GM12872 (cell line): ENCODE measurements around the gene IL33.

Experiments
- TF ChIP-seq, protein P1 (sequence below): IDR thresholded peaks from 3 replicates; pipeline ENCODE4 v1.5.1; 2011; ENCODE audit warnings: low read depth, mild to moderate bottlenecking, low read length, moderate library complexity; ENCODE audit not compliant: insufficient read depth

Gene IL33

DNA sequence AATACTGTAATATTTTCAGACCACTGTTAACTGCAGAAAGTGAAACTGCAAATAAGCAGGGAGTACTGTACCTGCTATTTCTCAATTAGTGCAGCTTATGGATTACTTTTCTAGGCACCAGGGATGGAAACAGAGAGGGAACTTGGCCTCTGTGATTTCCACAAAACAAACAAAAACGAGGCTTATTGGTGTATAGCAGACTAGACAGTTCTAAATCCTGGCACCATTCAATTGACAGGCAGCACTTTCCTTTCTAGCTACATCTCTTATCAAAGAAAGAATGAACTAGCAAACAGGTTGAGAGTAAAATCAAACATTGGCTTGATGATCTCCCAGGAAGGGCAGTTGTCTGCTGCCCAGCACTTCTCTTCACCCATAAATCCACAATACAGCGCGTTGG is 16.0 kb upstream of the IL33 start:
- TF ChIP-seq, protein P1, sequence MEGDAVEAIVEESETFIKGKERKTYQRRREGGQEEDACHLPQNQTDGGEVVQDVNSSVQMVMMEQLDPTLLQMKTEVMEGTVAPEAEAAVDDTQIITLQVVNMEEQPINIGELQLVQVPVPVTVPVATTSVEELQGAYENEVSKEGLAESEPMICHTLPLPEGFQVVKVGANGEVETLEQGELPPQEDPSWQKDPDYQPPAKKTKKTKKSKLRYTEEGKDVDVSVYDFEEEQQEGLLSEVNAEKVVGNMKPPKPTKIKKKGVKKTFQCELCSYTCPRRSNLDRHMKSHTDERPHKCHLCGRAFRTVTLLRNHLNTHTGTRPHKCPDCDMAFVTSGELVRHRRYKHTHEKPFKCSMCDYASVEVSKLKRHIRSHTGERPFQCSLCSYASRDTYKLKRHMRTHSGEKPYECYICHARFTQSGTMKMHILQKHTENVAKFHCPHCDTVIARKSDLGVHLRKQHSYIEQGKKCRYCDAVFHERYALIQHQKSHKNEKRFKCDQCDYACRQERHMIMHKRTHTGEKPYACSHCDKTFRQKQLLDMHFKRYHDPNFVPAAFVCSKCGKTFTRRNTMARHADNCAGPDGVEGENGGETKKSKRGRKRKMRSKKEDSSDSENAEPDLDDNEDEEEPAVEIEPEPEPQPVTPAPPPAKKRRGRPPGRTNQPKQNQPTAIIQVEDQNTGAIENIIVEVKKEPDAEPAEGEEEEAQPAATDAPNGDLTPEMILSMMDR: no peak

DNA sequence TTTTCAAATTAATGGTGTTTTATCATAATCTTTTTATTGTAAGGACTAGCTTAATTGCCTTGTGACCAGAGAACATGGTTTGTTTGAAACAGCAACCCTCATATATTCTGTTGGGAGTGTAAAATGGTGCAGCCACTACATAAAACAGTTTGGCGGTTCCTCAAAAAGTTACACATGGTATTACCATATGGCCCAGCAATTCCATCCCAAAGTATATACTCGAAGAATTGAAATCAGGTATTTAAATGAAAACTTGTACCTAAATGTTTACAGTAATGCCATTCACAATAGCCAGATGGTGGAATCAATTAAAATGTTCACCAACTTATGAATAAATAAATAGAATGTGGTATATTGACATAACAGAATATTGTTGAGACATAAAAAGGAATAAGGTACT is 14.8 kb upstream of the IL33 start:
- TF ChIP-seq, protein P1: no peak

DNA sequence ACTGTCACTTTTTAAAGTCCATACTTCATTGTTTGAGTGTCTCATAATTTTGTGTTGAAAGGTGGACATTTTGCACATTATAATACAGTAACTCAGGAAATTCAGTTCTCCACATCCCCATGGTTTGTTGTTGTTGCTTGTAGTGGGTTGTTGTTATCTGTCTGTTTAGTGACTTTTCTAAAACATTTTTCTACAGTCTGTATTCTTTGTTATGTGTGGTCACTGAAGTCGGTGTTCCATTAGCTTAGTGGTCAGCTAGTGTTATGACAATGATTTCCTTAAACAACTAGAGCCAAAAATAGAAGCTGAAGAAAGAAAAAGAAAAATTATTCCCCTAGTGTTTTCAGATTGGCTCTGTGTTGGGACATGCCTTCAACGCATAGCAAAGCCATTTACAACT is 5.6 kb upstream of the IL33 start:
- TF ChIP-seq, protein P1: no peak

DNA sequence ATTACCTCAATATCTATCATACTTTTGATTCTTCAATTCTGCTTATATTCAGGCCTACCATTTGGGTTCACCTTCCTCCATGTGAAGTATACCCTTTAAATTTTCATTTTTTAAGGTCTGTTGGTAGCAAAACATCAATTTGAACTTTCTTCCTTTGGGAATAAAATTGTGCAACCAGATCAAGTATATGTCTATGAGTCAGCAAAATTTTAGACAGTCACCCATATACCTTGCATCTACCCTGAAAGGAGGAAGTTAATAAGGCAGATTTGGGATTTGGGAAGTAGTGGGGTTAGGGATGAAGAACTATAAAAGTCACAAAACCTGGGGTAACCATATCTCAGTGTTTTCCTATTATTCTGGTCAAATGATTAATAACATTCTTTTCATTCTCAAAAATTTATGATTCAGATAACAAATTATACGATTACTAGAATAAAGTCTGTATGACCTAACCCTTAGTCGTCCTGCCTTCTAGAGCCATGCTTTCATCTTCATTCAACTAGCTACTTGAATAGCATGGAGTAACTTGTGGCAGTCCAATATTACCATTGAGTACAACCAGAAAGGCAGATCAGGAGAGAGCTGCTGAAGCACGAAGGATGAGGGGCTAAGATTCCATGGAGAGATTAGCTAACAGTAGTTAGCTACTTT is 2.8 kb upstream of the IL33 start:
- TF ChIP-seq, protein P1: no peak

DNA sequence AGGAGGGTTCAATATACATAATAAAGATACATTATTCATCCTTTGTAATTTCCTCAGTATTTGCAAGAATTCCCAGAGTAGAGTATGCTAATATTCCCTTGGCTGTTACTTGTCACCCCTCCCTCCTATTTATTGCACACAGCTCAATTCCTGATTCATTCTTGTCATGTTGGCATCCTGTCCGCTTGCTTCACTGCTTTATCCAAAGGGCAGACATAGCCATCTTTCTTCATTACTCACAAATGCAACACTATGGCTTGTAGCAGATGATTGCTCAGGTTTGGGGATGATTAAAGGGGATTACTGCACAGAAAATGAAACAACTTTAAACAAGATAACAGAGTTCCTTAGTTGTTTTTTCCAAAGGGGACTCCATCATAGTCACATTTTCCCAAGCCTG is 1.2 kb upstream of the IL33 start:
- TF ChIP-seq, protein P1: no peak

DNA sequence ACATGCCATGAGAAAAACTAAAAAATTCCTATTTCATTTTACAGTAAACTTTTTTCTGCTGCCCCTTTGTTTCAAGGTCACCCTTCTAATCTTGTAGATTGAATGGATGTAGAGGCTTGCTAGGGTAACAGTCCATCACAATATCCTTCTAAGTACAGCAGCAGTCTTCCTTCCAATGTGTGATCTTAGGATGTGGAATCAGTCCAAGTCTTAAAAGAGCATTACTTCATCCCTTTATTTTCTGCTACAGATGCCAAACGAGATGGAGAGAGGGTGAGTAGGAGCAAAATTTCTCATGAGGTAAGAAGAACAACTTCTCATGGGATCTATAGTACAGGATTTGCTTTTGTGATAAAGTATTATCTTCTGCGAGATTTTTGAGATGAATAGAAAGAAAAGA is 704 bp upstream of the IL33 start:
- TF ChIP-seq, protein P1: no peak

DNA sequence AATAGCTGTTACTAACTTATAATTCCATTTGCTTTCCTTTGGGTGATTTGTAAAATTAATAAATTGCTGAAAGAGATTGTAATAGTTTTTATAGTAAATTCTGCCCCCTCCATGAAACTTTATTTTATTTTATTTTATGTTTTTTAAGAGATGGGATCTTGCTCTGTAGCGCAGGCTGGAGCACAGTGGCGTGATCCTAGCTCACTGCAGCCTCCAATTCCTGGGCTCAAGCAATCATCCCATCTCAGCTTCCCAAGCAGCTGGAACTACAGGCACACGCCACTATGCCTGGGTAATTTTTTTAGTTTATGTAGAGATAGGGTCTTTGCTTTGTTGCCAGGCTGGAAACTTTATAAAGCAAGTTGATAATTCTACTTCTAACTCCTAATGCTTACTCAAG is 395 bp downstream of the IL33 start:
- TF ChIP-seq, protein P1: no peak
